HCT116 (cell line): ENCODE measurements around the gene SLC2A2. TPM values are rescaled to one million over a fixed set of nuclear protein-coding genes. Genes with fewer than 3 reads are reported as not detected.

Experiments used
- ATAC-seq: fragments of 200-7000 bp; cut with Tn5 transposase; 2 replicates; pipeline ENCODE4 v1.9.1; 2020; ENCODE audit warnings: mild to moderate bottlenecking, moderate library complexity
- BruUV-seq: library from RNA; stranded (reverse); fragments of 400-500 nt; replicated peaks from 2 replicates; lab custom pipeline; 2021; lab: Mats Ljungman, UMichigan
- CTCF ChIA-PET: fragments of 300-600 bp; sonication (Branson Sonifier 250); formaldehyde crosslinking; loops from one replicate; lab custom pipeline; 2021; ENCODE audit warnings: antibody characterized with exemption; lab: Charles Lee
- POLR2A ChIA-PET: fragments of 300-600, 350-600 bp; sonication (Branson Sonifier 250); formaldehyde crosslinking; loops from one replicate; lab custom pipeline; 2021; ENCODE audit warnings: antibody characterized with exemption; lab: Charles Lee
- RAD21 ChIA-PET, 2 experiments: fragments of 300-600 bp; sonication (Branson Sonifier 250); formaldehyde crosslinking; loops; one replicate each; lab custom pipeline; 2023; ENCODE audit warnings: low total read pairs in 2 of 2; ENCODE audit not compliant: uncharacterized antibody in 2 of 2, unreplicated experiment in 2 of 2, low non-redundant PET in 1 of 2; lab: Charles Lee
- DNase-seq: peaks from one replicate; pipeline ENCODE4 v3.0.0-alpha.2; 2010; ENCODE audit warnings: low read depth, low spot score
- H2AFZ ChIP-seq: fragments of 200-600 bp; shearing (Covaris generic), sonication (generic); 2 replicates; pipeline ENCODE4 v1.6.1; 2017; ENCODE audit warnings: low read depth, mixed run types, mixed read lengths, antibody characterized with exemption, low read length; ENCODE audit not compliant: poor library complexity, severe bottlenecking
- H3K27ac ChIP-seq: 2 replicates; pipeline ENCODE4 v1.5.1; 2012; ENCODE audit warnings: low read depth, low read length
- H3K27me3 ChIP-seq: fragments of 200-600 bp; sonication (generic); 2 replicates; pipeline ENCODE4 v1.6.1; 2016; ENCODE audit warnings: mixed run types, low read length, mixed read lengths; ENCODE audit not compliant: insufficient read depth
- H3K36me3 ChIP-seq, 2 experiments: fragments of 200-500 bp in 1 of 2; fragments of 200-600 bp in 1 of 2; sonication (Bioruptor generic) in 1 of 2; sonication (generic) in 1 of 2; 2 replicates each; pipeline versions ENCODE4 v1.5.1 to v1.6.1; 2014 to 2016; ENCODE audit warnings: low read length in 2 of 2, inconsistent platforms in 1 of 2, mixed read lengths in 1 of 2, mixed run types in 1 of 2; ENCODE audit not compliant: insufficient read depth in 2 of 2, control insufficient read depth in 1 of 2
- H3K4me1 ChIP-seq, 2 experiments: fragments of 200-600 bp in 1 of 2; sonication (generic) in 1 of 2; 2 replicates each; pipeline versions ENCODE4 v1.5.1 to v1.6.1; 2012 to 2017; ENCODE audit warnings: low read length in 2 of 2, inconsistent platforms in 1 of 2, mild to moderate bottlenecking in 1 of 2, mixed read lengths in 1 of 2, mixed run types in 1 of 2, moderate library complexity in 1 of 2; ENCODE audit not compliant: insufficient read depth in 2 of 2, control insufficient read depth in 1 of 2
- H3K4me2 ChIP-seq: fragments of 200-600 bp; sonication (generic); 2 replicates; pipeline ENCODE4 v1.6.1; 2017; ENCODE audit warnings: mixed run types, low read length, mixed read lengths
- H3K4me3 ChIP-seq, 2 experiments: fragments of 200-600 bp in 1 of 2; sonication (generic) in 1 of 2; replicated peaks in 1 of 2; 2 replicates each; pipeline ENCODE4 v1.5.1; 2011 to 2016; ENCODE audit warnings: low read length in 2 of 2, control low read depth in 1 of 2, low read depth in 1 of 2, mild to moderate bottlenecking in 1 of 2, mixed read lengths in 1 of 2, mixed run types in 1 of 2
- H3K79me2 ChIP-seq: fragments of 200-600 bp; sonication (generic); 2 replicates; pipeline ENCODE4 v1.6.1; 2017; ENCODE audit warnings: mild to moderate bottlenecking, mixed run types, low read length, moderate library complexity, mixed read lengths; ENCODE audit not compliant: insufficient read depth
- H3K9ac ChIP-seq: fragments of 200-600 bp; sonication (generic); 2 replicates; pipeline ENCODE4 v1.6.1; 2016; ENCODE audit warnings: low read length, mixed read lengths
- H3K9me2 ChIP-seq: fragments of 200-600 bp; sonication (generic), shearing (Covaris generic); 2 replicates; pipeline ENCODE4 v1.6.1; 2017; ENCODE audit warnings: mixed run types, mild to moderate bottlenecking, moderate library complexity; ENCODE audit not compliant: insufficient read depth
- H3K9me3 ChIP-seq, 2 experiments: fragments of 200-500 bp in 1 of 2; fragments of 200-600 bp in 1 of 2; sonication (Bioruptor generic) in 1 of 2; sonication (generic) in 1 of 2; 2 replicates each; pipeline ENCODE4 v1.6.1; 2014 to 2017; ENCODE audit warnings: low read length in 2 of 2, mixed read lengths in 2 of 2, inconsistent platforms in 1 of 2, low read depth in 1 of 2, mild to moderate bottlenecking in 1 of 2, mixed run types in 1 of 2, moderate library complexity in 1 of 2; ENCODE audit not compliant: control insufficient read depth in 1 of 2, insufficient read depth in 1 of 2
- H4K20me1 ChIP-seq: fragments of 200-600 bp; sonication (generic), shearing (Covaris generic); 2 replicates; pipeline ENCODE4 v1.6.1; 2017; ENCODE audit warnings: mixed run types, mild to moderate bottlenecking, moderate library complexity; ENCODE audit not compliant: insufficient read depth
- CBX3 ChIP-seq: IDR thresholded peaks from 2 replicates; pipeline ENCODE4 v1.6.1; 2012; ENCODE audit warnings: low read depth
- CEBPB ChIP-seq: IDR thresholded peaks from 2 replicates; pipeline ENCODE4 v1.6.1; 2012; ENCODE audit warnings: low read depth
- EGR1 ChIP-seq: IDR thresholded peaks from 2 replicates; pipeline ENCODE4 v1.6.1; 2012; ENCODE audit warnings: low read depth
- ELF1 ChIP-seq: IDR thresholded peaks from 2 replicates; pipeline ENCODE4 v1.6.1; 2012; ENCODE audit warnings: low read depth, borderline replicate concordance
- EZH2 ChIP-seq: fragments of 200-600 bp; sonication (generic); IDR thresholded peaks from 2 replicates; pipeline ENCODE4 v1.6.1; 2017; ENCODE audit warnings: antibody characterized with exemption, mixed run types
- EZH2phosphoT487 ChIP-seq: fragments of 200-600 bp; IDR thresholded peaks from 2 replicates; pipeline ENCODE4 v1.6.1; 2018; ENCODE audit warnings: antibody characterized with exemption, borderline replicate concordance
- FOSL1 ChIP-seq: IDR thresholded peaks from 2 replicates; pipeline ENCODE4 v1.6.1; 2012; ENCODE audit warnings: low read depth
- JUND ChIP-seq: IDR thresholded peaks from 2 replicates; pipeline ENCODE4 v1.6.1; 2012
- POLR2AphosphoS5 ChIP-seq: IDR thresholded peaks from 2 replicates; pipeline ENCODE4 v1.6.1; 2011; ENCODE audit warnings: mild to moderate bottlenecking, low read depth, low read length, moderate library complexity
- RAD21 ChIP-seq: IDR thresholded peaks from 2 replicates; pipeline ENCODE4 v1.6.1; 2012; ENCODE audit warnings: low read depth, mild to moderate bottlenecking
- SIN3A ChIP-seq: IDR thresholded peaks from 2 replicates; pipeline ENCODE4 v1.6.1; 2012; ENCODE audit warnings: low read depth
- SP1 ChIP-seq: IDR thresholded peaks from 2 replicates; pipeline ENCODE4 v1.6.1; 2012; ENCODE audit warnings: low read depth
- YY1 ChIP-seq: IDR thresholded peaks from 2 replicates; pipeline ENCODE4 v1.6.1; 2011; ENCODE audit warnings: low read length, low read depth, moderate library complexity, mild to moderate bottlenecking; ENCODE audit not compliant: insufficient replicate concordance; ENCODE audit errors: extremely low read depth
- ZNF274 ChIP-seq: fragments of 200-500 bp; sonication (Bioruptor generic); IDR thresholded peaks from 2 replicates; pipeline ENCODE4 v1.6.1; 2014; ENCODE audit warnings: mild to moderate bottlenecking, low read depth, low read length, inconsistent platforms
- intact Hi-C: fragments of 100-400 bp; cut with micrococcal nuclease; formaldehyde crosslinking; loops from 2 replicates; pipeline ENCODE4 v1.10.0; 2022
- total RNA-seq: library from RNA; stranded (reverse); gene quantifications from one replicate; pipeline ENCODE4 v1.2.1, GENCODE V29; 2021; ENCODE audit not compliant: unreplicated experiment
- TF ChIP-seq, protein P1 (sequence below), 3 experiments: fragments of 200-600 bp in 1 of 3; sonication (generic) in 1 of 3; IDR thresholded peaks in 2 of 3; conservative IDR thresholded peaks in 1 of 3; 2 replicates each; pipeline ENCODE4 v1.5.1; 2012 to 2017; ENCODE audit warnings: low read depth in 2 of 3, low read length in 2 of 3, antibody characterized with exemption in 1 of 3, borderline replicate concordance in 1 of 3, control low read depth in 1 of 3, mild to moderate bottlenecking in 1 of 3, mixed read lengths in 1 of 3, mixed run types in 1 of 3, moderate library complexity in 1 of 3; ENCODE audit not compliant: insufficient read depth in 1 of 3
- TF ChIP-seq, protein P2 (sequence below): IDR thresholded peaks from 2 replicates; pipeline ENCODE4 v1.6.1; 2012
- TF ChIP-seq, protein P3 (sequence below): IDR thresholded peaks from 2 replicates; pipeline ENCODE4 v1.6.1; 2011; ENCODE audit warnings: mild to moderate bottlenecking, low read length, moderate library complexity; ENCODE audit not compliant: insufficient replicate concordance; ENCODE audit errors: extremely low read depth

The SLC2A2 gene
- total RNA-seq, 1 experiment from 2014 or later, result not detected

DNA sequence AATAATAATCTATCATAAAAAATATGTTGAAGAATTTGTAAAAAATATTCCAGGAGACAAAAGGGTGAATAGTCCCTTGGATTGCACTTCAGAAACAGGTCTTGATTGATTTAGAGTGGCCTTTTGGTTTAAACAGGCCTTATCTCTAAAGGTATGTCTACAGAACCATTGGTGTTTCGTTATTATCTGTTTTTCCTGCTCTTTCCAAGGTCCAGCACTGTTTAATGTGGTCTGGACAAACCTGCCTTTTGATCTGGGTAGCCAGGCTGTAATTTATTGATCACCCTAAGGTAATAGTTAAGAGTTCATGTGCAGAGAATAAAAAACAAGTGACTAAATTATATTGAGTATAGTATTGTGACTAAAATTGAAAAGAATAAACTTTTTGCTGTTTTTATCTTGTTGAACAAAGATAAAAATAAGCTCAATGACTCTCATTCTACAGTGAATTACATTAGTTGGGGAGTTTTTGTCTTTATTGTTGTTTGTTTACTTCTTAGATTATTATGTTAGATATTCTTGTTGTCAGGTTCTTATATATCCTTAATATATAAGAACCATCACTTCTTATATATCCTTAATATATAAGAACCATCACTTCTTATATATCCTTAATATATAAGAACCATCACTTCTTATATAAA lies 25.1 kb downstream of the SLC2A2 start:
- TF ChIP-seq, protein P1, sequence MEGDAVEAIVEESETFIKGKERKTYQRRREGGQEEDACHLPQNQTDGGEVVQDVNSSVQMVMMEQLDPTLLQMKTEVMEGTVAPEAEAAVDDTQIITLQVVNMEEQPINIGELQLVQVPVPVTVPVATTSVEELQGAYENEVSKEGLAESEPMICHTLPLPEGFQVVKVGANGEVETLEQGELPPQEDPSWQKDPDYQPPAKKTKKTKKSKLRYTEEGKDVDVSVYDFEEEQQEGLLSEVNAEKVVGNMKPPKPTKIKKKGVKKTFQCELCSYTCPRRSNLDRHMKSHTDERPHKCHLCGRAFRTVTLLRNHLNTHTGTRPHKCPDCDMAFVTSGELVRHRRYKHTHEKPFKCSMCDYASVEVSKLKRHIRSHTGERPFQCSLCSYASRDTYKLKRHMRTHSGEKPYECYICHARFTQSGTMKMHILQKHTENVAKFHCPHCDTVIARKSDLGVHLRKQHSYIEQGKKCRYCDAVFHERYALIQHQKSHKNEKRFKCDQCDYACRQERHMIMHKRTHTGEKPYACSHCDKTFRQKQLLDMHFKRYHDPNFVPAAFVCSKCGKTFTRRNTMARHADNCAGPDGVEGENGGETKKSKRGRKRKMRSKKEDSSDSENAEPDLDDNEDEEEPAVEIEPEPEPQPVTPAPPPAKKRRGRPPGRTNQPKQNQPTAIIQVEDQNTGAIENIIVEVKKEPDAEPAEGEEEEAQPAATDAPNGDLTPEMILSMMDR (IDR thresholded peaks at IDR 0.05 in 2 of 3, conservative IDR thresholded peaks at IDR 0.05 in 1 of 3; ENCODE audit: borderline replicate concordance in 1 of 3, insufficient read depth in 1 of 3, low read depth in 2 of 3, low read length in 2 of 3), result no peak
- no peak for TF ChIP-seq POLR2AphosphoS5
- TF ChIP-seq YY1, result no peak
- TF ChIP-seq RAD21, result no peak
- TF ChIP-seq EZH2, result no peak
- no peak for TF ChIP-seq JUND
- TF ChIP-seq, protein P2, sequence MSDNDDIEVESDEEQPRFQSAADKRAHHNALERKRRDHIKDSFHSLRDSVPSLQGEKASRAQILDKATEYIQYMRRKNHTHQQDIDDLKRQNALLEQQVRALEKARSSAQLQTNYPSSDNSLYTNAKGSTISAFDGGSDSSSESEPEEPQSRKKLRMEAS, result no peak
- TF ChIP-seq SP1, result no peak
- no peak for TF ChIP-seq EGR1
- no peak for TF ChIP-seq ELF1
- TF ChIP-seq CEBPB, result no peak
- no peak for TF ChIP-seq FOSL1
- TF ChIP-seq SIN3A, result no peak
- TF ChIP-seq, protein P3, sequence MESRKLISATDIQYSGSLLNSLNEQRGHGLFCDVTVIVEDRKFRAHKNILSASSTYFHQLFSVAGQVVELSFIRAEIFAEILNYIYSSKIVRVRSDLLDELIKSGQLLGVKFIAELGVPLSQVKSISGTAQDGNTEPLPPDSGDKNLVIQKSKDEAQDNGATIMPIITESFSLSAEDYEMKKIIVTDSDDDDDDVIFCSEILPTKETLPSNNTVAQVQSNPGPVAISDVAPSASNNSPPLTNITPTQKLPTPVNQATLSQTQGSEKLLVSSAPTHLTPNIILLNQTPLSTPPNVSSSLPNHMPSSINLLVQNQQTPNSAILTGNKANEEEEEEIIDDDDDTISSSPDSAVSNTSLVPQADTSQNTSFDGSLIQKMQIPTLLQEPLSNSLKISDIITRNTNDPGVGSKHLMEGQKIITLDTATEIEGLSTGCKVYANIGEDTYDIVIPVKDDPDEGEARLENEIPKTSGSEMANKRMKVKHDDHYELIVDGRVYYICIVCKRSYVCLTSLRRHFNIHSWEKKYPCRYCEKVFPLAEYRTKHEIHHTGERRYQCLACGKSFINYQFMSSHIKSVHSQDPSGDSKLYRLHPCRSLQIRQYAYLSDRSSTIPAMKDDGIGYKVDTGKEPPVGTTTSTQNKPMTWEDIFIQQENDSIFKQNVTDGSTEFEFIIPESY, result no peak
- no peak for TF ChIP-seq CBX3
- TF ChIP-seq ZNF274, result no peak
- no peak for TF ChIP-seq EZH2phosphoT487
- TF ChIP-seq, all 23 proteins: peak for 0
- DNase-seq (no peak), ATAC-seq (no peak)
- no peaks in the 10 kb centered on the region for H4K20me1 ChIP-seq
- no peak overlapping the region for H3K27ac ChIP-seq
- no peaks in the 10 kb centered on the region for H3K9me3 ChIP-seq
- H3K4me3 ChIP-seq, result no peak overlapping the region
- H3K9me2 ChIP-seq, result no peaks in the 10 kb centered on the region
- H3K4me2 ChIP-seq, result no peak overlapping the region
- RAD21 ChIA-PET, result no interaction called here
- H3K27me3 ChIP-seq, result no peaks in the 10 kb centered on the region
- H3K36me3 ChIP-seq, result no peaks in the 10 kb centered on the region
- no peak overlapping the region for H3K9ac ChIP-seq
- POLR2A ChIA-PET, result no interaction called here
- H3K4me1 ChIP-seq, result peaks cover 25 to 37% of the 10 kb centered on the region in 2 experiments; a peak in 3 of 4 replicates
- no TSS peak for BruUV-seq
- peak overlapping the region; percentile 90 for H2AFZ ChIP-seq
- intact Hi-C loops, result no loop called here
- H3K79me2 ChIP-seq, result no peaks in the 10 kb centered on the region
- CTCF ChIA-PET, result no interaction called here
